Spleen (tissue), 7 donors: Measurements from ENCODE around the gene SLC5A12.

Experiments used
- POLR2A ChIP-seq, 3 donors: fragments of 450-650 bp; IDR thresholded peaks; one replicate each; pipeline ENCODE4 v1.5.1; 2017; ENCODE audit warnings: antibody characterized with exemption in 3 of 3, mild to moderate bottlenecking in 1 of 3
- TF ChIP-seq, protein P1 (sequence below), 11 experiments: fragments of 200-600 bp in 7 of 11; fragments of 450-650 bp in 4 of 11; sonication (generic) in 4 of 11; IDR thresholded peaks in 8 of 11; conservative IDR thresholded peaks in 3 of 11; 1 replicate in 7 of 11; 2 replicates in 4 of 11; pipeline versions ENCODE4 v1.4.0 to v1.8.0; 2016 to 2021; ENCODE audit warnings: antibody characterized with exemption in 11 of 11, inconsistent platforms in 4 of 11, mild to moderate bottlenecking in 1 of 11
- donor health status: DM: no; HTN: no; CAD: no; lungs with moderate emphysema.
- donor health status: DM: no; HTN: no; CAD: no.
- donor health status: DM: no; HTN: no; CAD: no.

DNA sequence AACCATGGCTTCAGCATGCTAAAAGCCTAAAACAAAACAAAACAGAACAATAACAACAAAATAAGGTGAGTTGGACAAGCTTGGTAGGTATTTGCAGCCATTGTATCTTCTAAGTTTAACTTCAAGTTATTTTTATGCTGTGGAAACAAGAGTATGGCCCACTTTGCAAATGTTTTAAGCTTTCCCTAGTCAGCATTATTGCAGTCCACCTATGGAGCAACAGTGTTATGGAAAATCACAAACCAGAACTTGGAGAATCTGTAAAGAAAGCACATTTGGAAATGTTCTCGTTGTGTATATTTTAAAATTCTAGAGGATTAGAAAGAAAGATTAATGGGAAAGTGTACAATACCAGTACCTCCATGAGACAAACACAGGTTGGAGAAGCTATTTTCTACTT is 7.4 kb upstream of the SLC5A12 start:
- TF ChIP-seq, protein P1, sequence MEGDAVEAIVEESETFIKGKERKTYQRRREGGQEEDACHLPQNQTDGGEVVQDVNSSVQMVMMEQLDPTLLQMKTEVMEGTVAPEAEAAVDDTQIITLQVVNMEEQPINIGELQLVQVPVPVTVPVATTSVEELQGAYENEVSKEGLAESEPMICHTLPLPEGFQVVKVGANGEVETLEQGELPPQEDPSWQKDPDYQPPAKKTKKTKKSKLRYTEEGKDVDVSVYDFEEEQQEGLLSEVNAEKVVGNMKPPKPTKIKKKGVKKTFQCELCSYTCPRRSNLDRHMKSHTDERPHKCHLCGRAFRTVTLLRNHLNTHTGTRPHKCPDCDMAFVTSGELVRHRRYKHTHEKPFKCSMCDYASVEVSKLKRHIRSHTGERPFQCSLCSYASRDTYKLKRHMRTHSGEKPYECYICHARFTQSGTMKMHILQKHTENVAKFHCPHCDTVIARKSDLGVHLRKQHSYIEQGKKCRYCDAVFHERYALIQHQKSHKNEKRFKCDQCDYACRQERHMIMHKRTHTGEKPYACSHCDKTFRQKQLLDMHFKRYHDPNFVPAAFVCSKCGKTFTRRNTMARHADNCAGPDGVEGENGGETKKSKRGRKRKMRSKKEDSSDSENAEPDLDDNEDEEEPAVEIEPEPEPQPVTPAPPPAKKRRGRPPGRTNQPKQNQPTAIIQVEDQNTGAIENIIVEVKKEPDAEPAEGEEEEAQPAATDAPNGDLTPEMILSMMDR (IDR thresholded peaks at IDR 0.05 in 8 of 11, conservative IDR thresholded peaks at IDR 0.05 in 3 of 11): no peak
- TF ChIP-seq POLR2A (IDR thresholded peaks at IDR 0.05): no peak
